Muscle layer of colon (tissue), 2 donors: ENCODE measurements around the gene ATXN7L1.

Source experiments
- H3K27ac ChIP-seq: one replicate; pipeline ENCODE4 v1.7.0; 2013; ENCODE audit warnings: low read depth, mild to moderate bottlenecking, low read length, moderate library complexity
- H3K27me3 ChIP-seq, 2 donors: one replicate each; pipeline ENCODE4 v1.7.0; 2013; ENCODE audit warnings: low read length in 2 of 2, mild to moderate bottlenecking in 2 of 2; ENCODE audit not compliant: insufficient read depth in 2 of 2, control insufficient read depth in 1 of 2
- H3K36me3 ChIP-seq: one replicate; pipeline ENCODE4 v1.7.0; 2013; ENCODE audit warnings: mild to moderate bottlenecking, low read length; ENCODE audit not compliant: insufficient read depth
- H3K4me1 ChIP-seq: one replicate; pipeline ENCODE4 v1.7.0; 2013; ENCODE audit warnings: mild to moderate bottlenecking, low read length; ENCODE audit not compliant: insufficient read depth
- H3K4me3 ChIP-seq, 2 donors: one replicate each; pipeline ENCODE4 v1.7.0; 2013; ENCODE audit warnings: low read length in 2 of 2, low read depth in 1 of 2, mild to moderate bottlenecking in 1 of 2, moderate library complexity in 1 of 2
- H3K9ac ChIP-seq: one replicate; pipeline ENCODE4 v1.7.0; 2013; ENCODE audit warnings: low read length
- H3K9me3 ChIP-seq: one replicate; pipeline ENCODE4 v1.7.0; 2013; ENCODE audit warnings: mild to moderate bottlenecking, low read length
- donor health status: abdominal sarcoma.
- donor health status: Adenocarcinoma of cecum.

Gene ATXN7L1

GRCh38 chr7:105872491-105872890, 3.9 kb downstream of the ATXN7L1 start:
- Histone ChIP-seq H3K36me3 (no peaks in the 10 kb centered on the region), H3K9ac (no peak overlapping the region), H3K4me1 (peaks cover 15% of the 10 kb centered on the region), H3K27me3 (no peaks in the 10 kb centered on the region), H3K4me3 (no peak overlapping the region), H3K9me3 (no peaks in the 10 kb centered on the region), H3K27ac (no peak overlapping the region)

GRCh38 chr7:105871142-105871541, 5.3 kb downstream of the ATXN7L1 start:
- Histone ChIP-seq H3K36me3 (no peaks in the 10 kb centered on the region), H3K27ac (no peak overlapping the region), H3K27me3 (no peaks in the 10 kb centered on the region), H3K4me1 (peaks cover 23% of the 10 kb centered on the region), H3K9ac (no peak overlapping the region), H3K4me3 (no peak overlapping the region), H3K9me3 (no peaks in the 10 kb centered on the region)

- Histone ChIP-seq H3K4me3 (no peak overlapping the region), H3K9ac (no peak overlapping the region), H3K9me3 (no peaks in the 10 kb centered on the region), H3K4me1 (peaks cover 12% of the 10 kb centered on the region), H3K36me3 (no peaks in the 10 kb centered on the region), H3K27ac (no peak overlapping the region), H3K27me3 (no peaks in the 10 kb centered on the region)
Measured at GRCh38 chr7:105866102-105866801, 10.1 kb downstream of the ATXN7L1 start.

- Histone ChIP-seq H3K27me3 (no peaks in the 10 kb centered on the region), H3K36me3 (no peaks in the 10 kb centered on the region), H3K27ac (no peak overlapping the region), H3K9me3 (no peaks in the 10 kb centered on the region), H3K4me1 (peaks cover 12% of the 10 kb centered on the region), H3K4me3 (no peak overlapping the region), H3K9ac (no peak overlapping the region)
Measured at GRCh38 chr7:105863876-105864275, 12.5 kb downstream of the ATXN7L1 start.

- Histone ChIP-seq H3K4me3 (no peak overlapping the region), H3K27ac (no peak overlapping the region), H3K9me3 (no peaks in the 10 kb centered on the region), H3K9ac (no peak overlapping the region), H3K4me1 (peaks cover 12% of the 10 kb centered on the region), H3K27me3 (no peaks in the 10 kb centered on the region), H3K36me3 (no peaks in the 10 kb centered on the region)
Measured at GRCh38 chr7:105862770-105863169, 13.6 kb downstream of the ATXN7L1 start.

GRCh38 chr7:105862276-105862675, 14.1 kb downstream of the ATXN7L1 start:
- Histone ChIP-seq H3K9me3 (no peaks in the 10 kb centered on the region), H3K4me1 (peaks cover 12% of the 10 kb centered on the region), H3K36me3 (no peaks in the 10 kb centered on the region), H3K4me3 (no peak overlapping the region), H3K27me3 (no peaks in the 10 kb centered on the region), H3K27ac (no peak overlapping the region), H3K9ac (no peak overlapping the region)

- no peak overlapping the region for H3K4me3 ChIP-seq
- no peaks in the 10 kb centered on the region for H3K9me3 ChIP-seq
- no peak overlapping the region for H3K27ac ChIP-seq
- H3K4me1 ChIP-seq = peaks cover 5% of the 10 kb centered on the region
- H3K9ac ChIP-seq = no peak overlapping the region
- H3K36me3 ChIP-seq = no peaks in the 10 kb centered on the region
- no peaks in the 10 kb centered on the region for H3K27me3 ChIP-seq
Measured at GRCh38 chr7:105861224-105861623, 15.2 kb downstream of the ATXN7L1 start.

GRCh38 chr7:105860793-105861192, 15.6 kb downstream of the ATXN7L1 start:
- peaks cover 1% of the 10 kb centered on the region for H3K4me1 ChIP-seq
- no peaks in the 10 kb centered on the region for H3K9me3 ChIP-seq
- no peak overlapping the region for H3K4me3 ChIP-seq
- H3K27me3 ChIP-seq = no peaks in the 10 kb centered on the region
- no peak overlapping the region for H3K9ac ChIP-seq
- H3K27ac ChIP-seq = no peak overlapping the region
- no peaks in the 10 kb centered on the region for H3K36me3 ChIP-seq

- no peak overlapping the region for H3K9ac ChIP-seq
- H3K9me3 ChIP-seq = no peaks in the 10 kb centered on the region
- no peak overlapping the region for H3K27ac ChIP-seq
- H3K36me3 ChIP-seq = no peaks in the 10 kb centered on the region
- peaks cover 16% of the 10 kb centered on the region for H3K4me1 ChIP-seq
- H3K4me3 ChIP-seq = no peak overlapping the region
- H3K27me3 ChIP-seq = no peaks in the 10 kb centered on the region
Measured at GRCh38 chr7:105857009-105857952, 19.1 kb downstream of the ATXN7L1 start.

- H3K4me1 ChIP-seq = peaks cover 44% of the 10 kb centered on the region
- no peaks in the 10 kb centered on the region for H3K9me3 ChIP-seq
- no peaks in the 10 kb centered on the region for H3K27me3 ChIP-seq
- H3K9ac ChIP-seq = peak overlapping the region; percentile 46
- peak overlapping the region; percentile 73 for H3K27ac ChIP-seq
- peak overlapping the region in 1 of 2 donors; percentile 24 for H3K4me3 ChIP-seq
- no peaks in the 10 kb centered on the region for H3K36me3 ChIP-seq
Measured at GRCh38 chr7:105854498-105854897, 21.9 kb downstream of the ATXN7L1 start.

GRCh38 chr7:105853931-105854419, 22.4 kb downstream of the ATXN7L1 start:
- H3K27ac ChIP-seq = peak overlapping the region; percentile 73
- H3K9ac ChIP-seq = peak overlapping the region; percentile 46
- H3K4me3 ChIP-seq = peak overlapping the region; percentile 24 to 39

More at GRCh38 chr7:105853931-105854419, 22.4 kb downstream of the ATXN7L1 start:
- Histone ChIP-seq H3K27me3 (no peaks in the 10 kb centered on the region), H3K9me3 (no peaks in the 10 kb centered on the region), H3K4me1 (peaks cover 45% of the 10 kb centered on the region), H3K36me3 (no peaks in the 10 kb centered on the region)
